Measurements from ENCODE around the gene ST7. TPM values are rescaled to one million over a fixed set of nuclear protein-coding genes. Genes with fewer than 3 reads are reported as not detected.
"Not testable (repeated sequence)": the region's sequence is repeated elsewhere in the genome, so short reads cannot be mapped to it uniquely, and the experiment has no call there.

The ST7 gene
- total RNA-seq, 2 donors from 2014 or later: 7.6 to 9.8 TPM

GRCh38 chr7:116934580-116934979 lies 18.7 kb upstream of the ST7 start:
- H3K4me1 Mint-ChIP-seq (ENCODE audit: low read depth in 2 of 2): peaks cover 4 to 16% of the 10 kb centered on the region in 2 donors
- ATAC-seq (no peak), DNase-seq (ENCODE audit: low spot score) (no peak)
- H3K36me3 Mint-ChIP-seq: no peaks in the 10 kb centered on the region
- H3K9me3 Mint-ChIP-seq: no peaks in the 10 kb centered on the region
- H3K4me3 Mint-ChIP-seq: no peak overlapping the region
- no peak overlapping the region for H3K27ac Mint-ChIP-seq
- H3K27me3 Mint-ChIP-seq: peaks cover 28 to 35% of the 10 kb centered on the region in 2 donors

- DNase-seq (ENCODE audit: low spot score); H3K9me3 Mint-ChIP-seq; H3K4me3 Mint-ChIP-seq; H3K27ac Mint-ChIP-seq; H3K4me1 Mint-ChIP-seq (ENCODE audit: low read depth in 2 of 2); H3K36me3 Mint-ChIP-seq; ATAC-seq: not testable (repeated sequence)
- H3K27me3 Mint-ChIP-seq: peaks cover 22 to 23% of the 10 kb centered on the region in 2 donors
Observed at GRCh38 chr7:116936844-116937243, 16.5 kb upstream of the ST7 start.

GRCh38 chr7:116938678-116939077 lies 14.6 kb upstream of the ST7 start:
- Mint-ChIP-seq H3K27ac (no peak overlapping the region), H3K4me3 (no peak overlapping the region), H3K4me1 (ENCODE audit: low read depth in 2 of 2) (peaks cover 0 to 6% of the 10 kb centered on the region in 2 donors), H3K27me3 (peaks cover 21 to 22% of the 10 kb centered on the region in 2 donors), H3K36me3 (no peaks in the 10 kb centered on the region), H3K9me3 (no peaks in the 10 kb centered on the region)
- ATAC-seq: peak in 1 of 2 donors; percentile 63
- no peak for DNase-seq (ENCODE audit: low spot score)

GRCh38 chr7:116940689-116941370 lies 12.5 kb upstream of the ST7 start:
- H3K36me3 Mint-ChIP-seq: no peaks in the 10 kb centered on the region
- ATAC-seq (no peak), DNase-seq (ENCODE audit: low spot score) (no peak)
- peaks cover 0 to 6% of the 10 kb centered on the region in 2 donors for H3K4me1 Mint-ChIP-seq (ENCODE audit: low read depth in 2 of 2)
- no peak overlapping the region for H3K4me3 Mint-ChIP-seq
- peaks cover 14 to 18% of the 10 kb centered on the region in 2 donors for H3K27me3 Mint-ChIP-seq
- no peaks in the 10 kb centered on the region for H3K9me3 Mint-ChIP-seq
- H3K27ac Mint-ChIP-seq: no peak overlapping the region

GRCh38 chr7:116942504-116942903 lies 10.8 kb upstream of the ST7 start:
- ATAC-seq (no peak), DNase-seq (ENCODE audit: low spot score) (no peak)
- Mint-ChIP-seq H3K27me3 (peaks cover 8 to 9% of the 10 kb centered on the region in 2 donors), H3K9me3 (no peaks in the 10 kb centered on the region), H3K36me3 (no peaks in the 10 kb centered on the region), H3K4me3 (no peak overlapping the region), H3K4me1 (ENCODE audit: low read depth in 2 of 2) (peaks cover 0 to 6% of the 10 kb centered on the region in 2 donors), H3K27ac (no peak overlapping the region)

- no peak for DNase-seq (ENCODE audit: low spot score)
- Mint-ChIP-seq H3K27me3 (peaks cover 6 to 10% of the 10 kb centered on the region in 2 donors), H3K27ac (no peak overlapping the region), H3K4me3 (no peak overlapping the region), H3K4me1 (ENCODE audit: low read depth in 2 of 2) (peaks cover 4 to 8% of the 10 kb centered on the region in 2 donors), H3K9me3 (no peaks in the 10 kb centered on the region), H3K36me3 (no peaks in the 10 kb centered on the region)
- ATAC-seq: no peak
Observed at GRCh38 chr7:116948934-116949333, 4.4 kb upstream of the ST7 start.

- no peaks in the 10 kb centered on the region for H3K36me3 Mint-ChIP-seq
- ATAC-seq (no peak), DNase-seq (ENCODE audit: low spot score) (no peak)
- H3K27me3 Mint-ChIP-seq: peaks cover 6 to 10% of the 10 kb centered on the region in 2 donors
- H3K4me3 Mint-ChIP-seq: no peak overlapping the region
- no peak overlapping the region for H3K27ac Mint-ChIP-seq
- no peaks in the 10 kb centered on the region for H3K9me3 Mint-ChIP-seq
- peaks cover 12 to 17% of the 10 kb centered on the region in 2 donors for H3K4me1 Mint-ChIP-seq (ENCODE audit: low read depth in 2 of 2)
Observed at GRCh38 chr7:116949941-116950801, 3.1 kb upstream of the ST7 start.

- no peak for DNase-seq (ENCODE audit: low spot score)
- peaks cover 6 to 10% of the 10 kb centered on the region in 2 donors for H3K27me3 Mint-ChIP-seq
- peaks cover 16 to 24% of the 10 kb centered on the region in 2 donors for H3K4me1 Mint-ChIP-seq (ENCODE audit: low read depth in 2 of 2)
- H3K36me3 Mint-ChIP-seq: no peaks in the 10 kb centered on the region
- H3K9me3 Mint-ChIP-seq: no peaks in the 10 kb centered on the region
- H3K27ac Mint-ChIP-seq: no peak overlapping the region
- H3K4me3 Mint-ChIP-seq: no peak overlapping the region
- no peak for ATAC-seq
Observed at GRCh38 chr7:116950889-116951351, 2.4 kb upstream of the ST7 start.

- Mint-ChIP-seq H3K4me1 (ENCODE audit: low read depth in 2 of 2) (peaks cover 21 to 25% of the 10 kb centered on the region in 2 donors), H3K27ac (no peak overlapping the region), H3K27me3 (peaks cover 6 to 10% of the 10 kb centered on the region in 2 donors), H3K9me3 (no peaks in the 10 kb centered on the region), H3K36me3 (no peaks in the 10 kb centered on the region), H3K4me3 (peak overlapping the region; percentile 25)
- no peak for ATAC-seq
- no peak for DNase-seq (ENCODE audit: low spot score)
Observed at GRCh38 chr7:116951366-116952292, 1.7 kb upstream of the ST7 start.

- no peak for DNase-seq (ENCODE audit: low spot score)
- H3K4me3 Mint-ChIP-seq: peak overlapping the region; percentile 86
- peak in 1 of 2 donors; percentile 7 for ATAC-seq
- peak overlapping the region; percentile 59 to 65 for H3K27ac Mint-ChIP-seq
- peaks cover 22 to 25% of the 10 kb centered on the region in 2 donors for H3K4me1 Mint-ChIP-seq (ENCODE audit: low read depth in 2 of 2)
- no peaks in the 10 kb centered on the region for H3K36me3 Mint-ChIP-seq
- H3K9me3 Mint-ChIP-seq: no peaks in the 10 kb centered on the region
- peaks cover 6 to 10% of the 10 kb centered on the region in 2 donors for H3K27me3 Mint-ChIP-seq
Observed at GRCh38 chr7:116952635-116953371, 498 bp upstream of the ST7 start.

- Mint-ChIP-seq H3K27ac (peak overlapping the region; percentile 68 to 82), H3K4me1 (ENCODE audit: low read depth in 2 of 2) (peaks cover 22 to 25% of the 10 kb centered on the region in 2 donors), H3K4me3 (peak overlapping the region; percentile 88), H3K9me3 (no peaks in the 10 kb centered on the region), H3K27me3 (peaks cover 3 to 10% of the 10 kb centered on the region in 2 donors), H3K36me3 (no peaks in the 10 kb centered on the region)
- peak in 1 of 2 donors; percentile 55 for ATAC-seq
- DNase-seq (ENCODE audit: low spot score): no peak
Observed at GRCh38 chr7:116953906-116954838, 871 bp downstream of the ST7 start.

GRCh38 chr7:116955340-116955739 lies 2.0 kb downstream of the ST7 start:
- Mint-ChIP-seq H3K4me3 (peak overlapping the region; percentile 88), H3K36me3 (no peaks in the 10 kb centered on the region), H3K27ac (peak overlapping the region; percentile 68 to 82), H3K4me1 (ENCODE audit: low read depth in 2 of 2) (peaks cover 22 to 25% of the 10 kb centered on the region in 2 donors), H3K9me3 (no peaks in the 10 kb centered on the region), H3K27me3 (peaks cover 2 to 8% of the 10 kb centered on the region in 2 donors)
- no peak for ATAC-seq
- DNase-seq (ENCODE audit: low spot score): no peak
